ENCODE measurements around the gene CCNF.
"Not testable (repeated sequence)": the region's sequence is repeated elsewhere in the genome, so short reads cannot be mapped to it uniquely, and the experiment has no call there.

CCNF gene

GRCh38 chr16:2429034-2429770, at the start of gene CCNF:
TSS of gene CCNF (plus strand) at chr16:2429447. CDS start at chr16:2429482, 35 bp downstream.
- Histone ChIP-seq H3K27ac (ENCODE audit: low read depth, low read length) (peak within 1 kb of the TSS; percentile 24; the same call in 1 of the 2 replicates), H3K79me2 (ENCODE audit: control insufficient read depth, insufficient read depth, low read length, unreplicated experiment) (peaks cover 27% of the 10 kb centered on the region), H2AFZ (ENCODE audit: low read length, unreplicated experiment) (peak within 1 kb of the TSS; percentile 82), H3K4me1 (ENCODE audit: control insufficient read depth, insufficient read depth, low read length, unreplicated experiment) (peaks cover 13% of the 10 kb centered on the region), H3K27me3 (ENCODE audit: insufficient read depth, low read length) (no peaks in the 10 kb centered on the region), H3K36me3 (ENCODE audit: insufficient read depth, low read length) (peaks cover 6% of the 10 kb centered on the region; the same call in 1 of the 2 replicates), H3K4me3 (ENCODE audit: low read depth, low read length) (peak within 1 kb of the TSS; percentile 93)

GRCh38 chr16:2383501-2383900, 45.7 kb upstream of the CCNF start:
- Histone ChIP-seq H3K36me3 (ENCODE audit: insufficient read depth, low read length) (no peaks in the 10 kb centered on the region), H3K79me2 (ENCODE audit: control insufficient read depth, insufficient read depth, low read length, unreplicated experiment) (no peaks in the 10 kb centered on the region), H3K27me3 (ENCODE audit: insufficient read depth, low read length) (no peaks in the 10 kb centered on the region), H3K27ac (ENCODE audit: low read depth, low read length) (no peak overlapping the region), H3K4me1 (ENCODE audit: control insufficient read depth, insufficient read depth, low read length, unreplicated experiment) (no peaks in the 10 kb centered on the region), H2AFZ (ENCODE audit: low read length, unreplicated experiment) (no peak overlapping the region), H3K4me3 (ENCODE audit: low read depth, low read length) (no peak overlapping the region)

GRCh38 chr16:2384426-2384825, 44.8 kb upstream of the CCNF start:
- Histone ChIP-seq H2AFZ (ENCODE audit: low read length, unreplicated experiment) (no peak overlapping the region), H3K4me3 (ENCODE audit: low read depth, low read length) (no peak overlapping the region), H3K27me3 (ENCODE audit: insufficient read depth, low read length) (no peaks in the 10 kb centered on the region), H3K79me2 (ENCODE audit: control insufficient read depth, insufficient read depth, low read length, unreplicated experiment) (no peaks in the 10 kb centered on the region), H3K36me3 (ENCODE audit: insufficient read depth, low read length) (no peaks in the 10 kb centered on the region), H3K4me1 (ENCODE audit: control insufficient read depth, insufficient read depth, low read length, unreplicated experiment) (no peaks in the 10 kb centered on the region), H3K27ac (ENCODE audit: low read depth, low read length) (no peak overlapping the region)

- Histone ChIP-seq H3K27ac (ENCODE audit: low read depth, low read length) (no peak overlapping the region), H3K79me2 (ENCODE audit: control insufficient read depth, insufficient read depth, low read length, unreplicated experiment) (no peaks in the 10 kb centered on the region), H3K36me3 (ENCODE audit: insufficient read depth, low read length) (no peaks in the 10 kb centered on the region), H3K27me3 (ENCODE audit: insufficient read depth, low read length) (no peaks in the 10 kb centered on the region), H3K4me3 (ENCODE audit: low read depth, low read length) (no peak overlapping the region), H2AFZ (ENCODE audit: low read length, unreplicated experiment) (no peak overlapping the region), H3K4me1 (ENCODE audit: control insufficient read depth, insufficient read depth, low read length, unreplicated experiment) (no peaks in the 10 kb centered on the region)
Measured at GRCh38 chr16:2385190-2385836, 43.9 kb upstream of the CCNF start.

DNA sequence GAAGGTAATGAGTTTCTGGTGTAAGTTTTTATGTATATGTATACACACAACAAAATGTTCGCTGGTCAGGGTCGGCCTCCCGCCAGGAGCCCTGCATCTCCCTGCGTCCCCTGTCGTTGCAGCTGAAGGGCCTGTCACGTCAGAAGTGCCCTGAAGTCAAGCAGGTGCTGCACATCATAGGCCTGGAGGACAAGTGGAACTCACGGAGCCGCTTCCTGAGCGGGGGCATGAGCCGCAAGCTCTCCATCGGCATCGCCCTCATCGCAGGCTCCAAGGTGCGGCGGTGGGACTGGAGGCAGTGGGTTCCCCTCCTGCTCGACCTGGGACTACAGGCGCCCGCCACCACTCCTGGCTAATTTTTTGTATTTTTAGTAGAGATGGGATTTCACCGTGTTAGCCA, 43.3 kb upstream of the CCNF start:
- not testable (repeated sequence) for H3K36me3 ChIP-seq (ENCODE audit: insufficient read depth, low read length); H3K4me3 ChIP-seq (ENCODE audit: low read depth, low read length); H2AFZ ChIP-seq (ENCODE audit: low read length, unreplicated experiment)

GRCh38 chr16:2386990-2387389, 42.3 kb upstream of the CCNF start:
- no peak overlapping the region for H2AFZ ChIP-seq (ENCODE audit: low read length, unreplicated experiment)
- H3K36me3 ChIP-seq (ENCODE audit: insufficient read depth, low read length), result no peaks in the 10 kb centered on the region
- H3K79me2 ChIP-seq (ENCODE audit: control insufficient read depth, insufficient read depth, low read length, unreplicated experiment), result no peaks in the 10 kb centered on the region
- no peaks in the 10 kb centered on the region for H3K27me3 ChIP-seq (ENCODE audit: insufficient read depth, low read length)
- H3K4me3 ChIP-seq (ENCODE audit: low read depth, low read length), result no peak overlapping the region
- H3K27ac ChIP-seq (ENCODE audit: low read depth, low read length), result no peak overlapping the region
- H3K4me1 ChIP-seq (ENCODE audit: control insufficient read depth, insufficient read depth, low read length, unreplicated experiment), result no peaks in the 10 kb centered on the region

More for the DNA sequence above, 43.3 kb upstream of the CCNF start:
- not testable (repeated sequence) for H3K27ac ChIP-seq (ENCODE audit: low read depth, low read length); H3K79me2 ChIP-seq (ENCODE audit: control insufficient read depth, insufficient read depth, low read length, unreplicated experiment); H3K27me3 ChIP-seq (ENCODE audit: insufficient read depth, low read length); H3K4me1 ChIP-seq (ENCODE audit: control insufficient read depth, insufficient read depth, low read length, unreplicated experiment)

DNA sequence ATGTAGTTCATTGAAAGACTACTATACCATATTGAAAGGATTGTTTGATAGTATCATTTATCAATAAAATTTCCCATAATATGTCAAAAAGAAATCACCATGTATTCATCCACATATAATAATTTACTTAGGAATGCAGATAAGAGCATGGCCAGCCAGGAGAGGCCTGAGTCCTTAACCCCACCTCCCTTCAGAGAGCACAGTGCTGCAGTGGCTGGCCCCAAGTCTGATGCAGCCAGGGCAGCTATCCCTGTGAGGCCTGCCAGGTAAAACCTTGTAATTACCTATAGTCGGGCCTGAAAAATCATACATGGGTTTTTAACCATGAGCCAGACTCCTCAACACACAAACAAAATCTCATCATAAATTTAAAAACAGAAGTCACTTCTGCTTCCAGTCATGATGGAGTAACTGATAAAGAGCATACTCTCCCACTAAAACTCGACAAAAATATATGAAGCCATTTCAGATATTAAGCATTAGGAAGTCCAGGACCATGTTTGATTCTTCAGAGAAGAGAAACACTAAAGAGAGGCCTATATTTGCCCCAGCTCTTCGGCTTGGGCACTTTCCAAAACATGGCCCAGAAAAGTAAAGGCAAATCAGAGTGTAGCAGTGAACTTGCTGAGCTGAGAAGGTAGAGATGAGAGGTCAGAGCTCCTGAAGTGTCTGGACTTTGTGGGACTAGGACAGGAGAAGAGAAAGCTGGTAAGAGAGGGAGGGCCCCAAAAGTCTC, 40.9 kb upstream of the CCNF start:
- H3K27me3 ChIP-seq (ENCODE audit: insufficient read depth, low read length), result no peaks in the 10 kb centered on the region
- H3K27ac ChIP-seq (ENCODE audit: low read depth, low read length), result no peak overlapping the region

DNA sequence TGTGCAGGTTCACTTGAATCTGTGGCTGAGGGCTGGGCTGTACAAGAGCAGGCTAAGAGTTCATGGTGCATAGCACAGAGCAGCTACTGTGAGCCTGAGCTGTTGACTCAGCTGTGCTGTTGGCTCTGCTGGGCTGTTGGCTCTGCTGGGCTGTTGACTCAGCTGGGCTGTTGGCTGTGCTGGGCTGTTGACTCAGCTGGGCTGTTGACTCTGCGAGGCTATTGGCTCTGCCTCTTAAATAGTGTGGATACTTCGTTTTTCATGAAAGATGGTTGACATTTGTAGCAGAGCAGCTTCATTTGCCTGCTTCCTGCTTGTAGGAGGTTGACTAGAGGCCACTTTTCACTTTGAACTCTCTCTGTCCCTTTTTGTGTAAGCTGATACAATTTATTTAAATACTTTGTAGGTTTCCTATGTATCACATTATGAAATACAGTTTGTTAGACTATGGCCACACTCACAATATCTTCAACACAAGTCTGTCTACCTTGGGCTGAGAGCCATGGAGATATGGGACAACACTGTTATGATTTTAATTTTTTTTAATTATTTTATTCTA, 40.3 kb upstream of the CCNF start:
- no peak overlapping the region for H2AFZ ChIP-seq (ENCODE audit: low read length, unreplicated experiment)
- no peaks in the 10 kb centered on the region for H3K4me1 ChIP-seq (ENCODE audit: control insufficient read depth, insufficient read depth, low read length, unreplicated experiment)
- no peaks in the 10 kb centered on the region for H3K27me3 ChIP-seq (ENCODE audit: insufficient read depth, low read length)
- H3K36me3 ChIP-seq (ENCODE audit: insufficient read depth, low read length), result no peaks in the 10 kb centered on the region
- no peak overlapping the region for H3K27ac ChIP-seq (ENCODE audit: low read depth, low read length)
- no peak overlapping the region for H3K4me3 ChIP-seq (ENCODE audit: low read depth, low read length)
- no peaks in the 10 kb centered on the region for H3K79me2 ChIP-seq (ENCODE audit: control insufficient read depth, insufficient read depth, low read length, unreplicated experiment)

More for the DNA sequence above, 40.9 kb upstream of the CCNF start:
- Histone ChIP-seq H3K4me1 (ENCODE audit: control insufficient read depth, insufficient read depth, low read length, unreplicated experiment) (no peaks in the 10 kb centered on the region), H2AFZ (ENCODE audit: low read length, unreplicated experiment) (no peak overlapping the region), H3K4me3 (ENCODE audit: low read depth, low read length) (no peak overlapping the region), H3K36me3 (ENCODE audit: insufficient read depth, low read length) (no peaks in the 10 kb centered on the region), H3K79me2 (ENCODE audit: control insufficient read depth, insufficient read depth, low read length, unreplicated experiment) (no peaks in the 10 kb centered on the region)

- Histone ChIP-seq H3K36me3 (ENCODE audit: insufficient read depth, low read length) (no peaks in the 10 kb centered on the region), H3K4me1 (ENCODE audit: control insufficient read depth, insufficient read depth, low read length, unreplicated experiment) (no peaks in the 10 kb centered on the region), H3K27me3 (ENCODE audit: insufficient read depth, low read length) (no peaks in the 10 kb centered on the region), H2AFZ (ENCODE audit: low read length, unreplicated experiment) (no peak overlapping the region), H3K4me3 (ENCODE audit: low read depth, low read length) (no peak overlapping the region), H3K27ac (ENCODE audit: low read depth, low read length) (no peak overlapping the region), H3K79me2 (ENCODE audit: control insufficient read depth, insufficient read depth, low read length, unreplicated experiment) (no peaks in the 10 kb centered on the region)
Measured at GRCh38 chr16:2392025-2392424, 37.2 kb upstream of the CCNF start.

DNA sequence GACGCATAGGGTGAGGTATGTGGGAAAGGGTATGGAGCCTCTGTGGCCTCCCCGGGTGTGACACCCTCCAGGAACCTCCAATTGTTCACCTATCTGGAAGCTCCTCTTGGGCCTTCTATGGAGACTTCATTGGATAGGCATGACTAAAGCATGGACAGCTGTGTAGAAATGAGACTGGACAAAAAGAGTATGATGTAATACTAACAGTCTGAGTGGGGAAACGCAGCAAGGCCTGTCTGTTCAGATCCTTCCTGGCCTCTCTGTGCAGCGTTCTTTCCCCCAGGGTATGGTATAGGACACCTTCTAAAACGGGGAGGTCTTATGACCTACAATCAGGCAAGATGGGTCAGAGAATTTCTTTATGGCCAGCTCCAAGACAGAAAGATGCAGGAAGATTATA, 30.7 kb upstream of the CCNF start:
- H3K27ac ChIP-seq (ENCODE audit: low read depth, low read length), result no peak overlapping the region
- H2AFZ ChIP-seq (ENCODE audit: low read length, unreplicated experiment), result no peak overlapping the region
- no peaks in the 10 kb centered on the region for H3K4me1 ChIP-seq (ENCODE audit: control insufficient read depth, insufficient read depth, low read length, unreplicated experiment)
- H3K36me3 ChIP-seq (ENCODE audit: insufficient read depth, low read length), result no peaks in the 10 kb centered on the region
- no peaks in the 10 kb centered on the region for H3K27me3 ChIP-seq (ENCODE audit: insufficient read depth, low read length)
- no peaks in the 10 kb centered on the region for H3K79me2 ChIP-seq (ENCODE audit: control insufficient read depth, insufficient read depth, low read length, unreplicated experiment)
- H3K4me3 ChIP-seq (ENCODE audit: low read depth, low read length), result no peak overlapping the region

Measured in ACC112 (cell line).